ENCODE data around the gene SLC23A3. TPM values are rescaled to one million over a fixed set of nuclear protein-coding genes. Genes with fewer than 3 reads are reported as not detected.

SLC23A3 gene
- total and polyA plus RNA-seq, 9 of the 15 experiments (the other 6 are each of a cell fraction or from before 2014, with no cell fraction given), result 0.06 to 0.64 (median 0.16) TPM

DNA sequence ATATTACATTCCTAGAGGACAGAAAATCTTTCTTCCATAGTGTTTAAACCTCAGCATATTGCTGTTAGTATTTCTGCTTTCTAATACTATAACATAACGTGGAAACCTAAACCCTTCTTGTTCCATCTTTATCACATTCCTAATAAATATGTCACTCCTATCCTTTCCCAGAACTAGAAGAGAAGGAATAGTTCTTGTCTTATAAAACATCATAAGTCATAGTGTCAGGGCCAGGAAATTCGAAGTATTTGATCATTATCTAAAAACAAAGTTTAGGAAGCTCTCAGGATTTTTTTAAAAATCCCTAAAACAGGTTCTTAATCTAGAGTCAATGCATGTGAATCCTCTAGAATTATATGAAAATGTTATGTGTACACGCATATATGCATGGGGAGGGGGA, 11.2 kb downstream of the SLC23A3 start:
- Histone ChIP-seq H4K20me1 (replicated peaks; ENCODE audit: control insufficient read depth, insufficient read depth, low read length) (no peaks in the 10 kb centered on the region; the same call in 1 of the 2 replicates), H3K36me3 (ENCODE audit: control insufficient read depth, insufficient read depth, low read length) (0 out of 3 replicates have a peak, but pooled peaks cover 9% of the 10 kb centered on the region), H2AFZ (ENCODE audit: low read depth, low read length) (no peak overlapping the region), H3K9ac (ENCODE audit: insufficient read depth in 1 of 2, low read depth in 2 of 2, low read length in 2 of 2) (no peak overlapping the region), H3K9me1 (ENCODE audit: control insufficient read depth, insufficient read depth, low read length) (no peaks in the 10 kb centered on the region), H3K9me3 (replicated peaks; ENCODE audit: control insufficient read depth, insufficient read depth, low read depth, low read length) (no peaks in the 10 kb centered on the region), H3K4me2 (ENCODE audit: insufficient read depth, low read length) (no peak overlapping the region), H3K27ac (ENCODE audit: extremely low read depth, low read depth, low read length) (no peak overlapping the region), H3K27me3 (ENCODE audit: control insufficient read depth in 2 of 2, insufficient read depth in 2 of 2, low read length in 2 of 2) (no peaks in the 10 kb centered on the region), H3K4me1 (replicated peaks in 1 of 2; ENCODE audit: control insufficient read depth in 2 of 2, insufficient read depth in 2 of 2, low read length in 2 of 2) (peaks cover 8 to 13% of the 10 kb centered on the region in 2 experiments; a peak in 4 of 5 replicates), H3K4me3 (no peak overlapping the region), H3K79me2 (ENCODE audit: control insufficient read depth, insufficient read depth, low read length) (no peaks in the 10 kb centered on the region; the same call in 2 of the 3 replicates)
- FAIRE-seq (no peak), DNase-seq (ENCODE audit: extremely low read depth in 1 of 4, low spot score in 3 of 4) (no peak), ATAC-seq (no peak)
- intact Hi-C loops (cut with micrococcal nuclease) (loop anchor here (10.0 kb wide), 1 partner anchor 304 kb away; the partner anchor contains the start of gene WNT6), in situ Hi-C loops (cut with MboI) (loop anchor here (5.0 to 10.0 kb wide), 2 partner anchors 101 to 134 kb away; no protein-coding TSS in a partner anchor)
- CTCF ChIA-PET (ENCODE audit: low intra/inter-chr PET ratio), result interaction anchor here (1.5 kb wide), 1 partner anchor 137 kb away, joined by 8 read pairs; no protein-coding TSS in a partner anchor
- no TSS peak for BruUV-seq (replicated peaks)
- 43% methylated on average over 3 of the region's 3 CpGs for WGBS (ENCODE audit: insufficient coverage, low coverage, missing lambda C conversion rate)
- POLR2A ChIA-PET, result no interaction called here
- TF ChIP-seq CAMTA2 (CRISPR knock-in tag; conservative IDR thresholded peaks at IDR 0.05) (no peak), HNRNPUL1 (IDR thresholded peaks at IDR 0.05; ENCODE audit: low read length) (no peak), STAG1 (CRISPR knock-in tag; IDR thresholded peaks at IDR 0.05; ENCODE audit: borderline replicate concordance) (no peak), TCF3 (CRISPR knock-in tag; IDR thresholded peaks at IDR 0.05) (no peak), ZSCAN32 (CRISPR knock-in tag; IDR thresholded peaks at IDR 0.05) (no peak), MAFF (IDR thresholded peaks at IDR 0.05; ENCODE audit: low read length) (no peak), ZNF445 (CRISPR knock-in tag; IDR thresholded peaks at IDR 0.05; ENCODE audit: low read depth) (no peak), FOXJ3 (CRISPR knock-in tag; IDR thresholded peaks at IDR 0.05) (no peak)
- TF ChIP-seq, protein P1, sequence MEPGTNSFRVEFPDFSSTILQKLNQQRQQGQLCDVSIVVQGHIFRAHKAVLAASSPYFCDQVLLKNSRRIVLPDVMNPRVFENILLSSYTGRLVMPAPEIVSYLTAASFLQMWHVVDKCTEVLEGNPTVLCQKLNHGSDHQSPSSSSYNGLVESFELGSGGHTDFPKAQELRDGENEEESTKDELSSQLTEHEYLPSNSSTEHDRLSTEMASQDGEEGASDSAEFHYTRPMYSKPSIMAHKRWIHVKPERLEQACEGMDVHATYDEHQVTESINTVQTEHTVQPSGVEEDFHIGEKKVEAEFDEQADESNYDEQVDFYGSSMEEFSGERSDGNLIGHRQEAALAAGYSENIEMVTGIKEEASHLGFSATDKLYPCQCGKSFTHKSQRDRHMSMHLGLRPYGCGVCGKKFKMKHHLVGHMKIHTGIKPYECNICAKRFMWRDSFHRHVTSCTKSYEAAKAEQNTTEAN (CRISPR knock-in tag; IDR thresholded peaks at IDR 0.05), result no peak
- TF ChIP-seq, protein P2, sequence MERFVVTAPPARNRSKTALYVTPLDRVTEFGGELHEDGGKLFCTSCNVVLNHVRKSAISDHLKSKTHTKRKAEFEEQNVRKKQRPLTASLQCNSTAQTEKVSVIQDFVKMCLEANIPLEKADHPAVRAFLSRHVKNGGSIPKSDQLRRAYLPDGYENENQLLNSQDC (CRISPR knock-in tag; IDR thresholded peaks at IDR 0.05), result no peak
- TF ChIP-seq, protein P3, sequence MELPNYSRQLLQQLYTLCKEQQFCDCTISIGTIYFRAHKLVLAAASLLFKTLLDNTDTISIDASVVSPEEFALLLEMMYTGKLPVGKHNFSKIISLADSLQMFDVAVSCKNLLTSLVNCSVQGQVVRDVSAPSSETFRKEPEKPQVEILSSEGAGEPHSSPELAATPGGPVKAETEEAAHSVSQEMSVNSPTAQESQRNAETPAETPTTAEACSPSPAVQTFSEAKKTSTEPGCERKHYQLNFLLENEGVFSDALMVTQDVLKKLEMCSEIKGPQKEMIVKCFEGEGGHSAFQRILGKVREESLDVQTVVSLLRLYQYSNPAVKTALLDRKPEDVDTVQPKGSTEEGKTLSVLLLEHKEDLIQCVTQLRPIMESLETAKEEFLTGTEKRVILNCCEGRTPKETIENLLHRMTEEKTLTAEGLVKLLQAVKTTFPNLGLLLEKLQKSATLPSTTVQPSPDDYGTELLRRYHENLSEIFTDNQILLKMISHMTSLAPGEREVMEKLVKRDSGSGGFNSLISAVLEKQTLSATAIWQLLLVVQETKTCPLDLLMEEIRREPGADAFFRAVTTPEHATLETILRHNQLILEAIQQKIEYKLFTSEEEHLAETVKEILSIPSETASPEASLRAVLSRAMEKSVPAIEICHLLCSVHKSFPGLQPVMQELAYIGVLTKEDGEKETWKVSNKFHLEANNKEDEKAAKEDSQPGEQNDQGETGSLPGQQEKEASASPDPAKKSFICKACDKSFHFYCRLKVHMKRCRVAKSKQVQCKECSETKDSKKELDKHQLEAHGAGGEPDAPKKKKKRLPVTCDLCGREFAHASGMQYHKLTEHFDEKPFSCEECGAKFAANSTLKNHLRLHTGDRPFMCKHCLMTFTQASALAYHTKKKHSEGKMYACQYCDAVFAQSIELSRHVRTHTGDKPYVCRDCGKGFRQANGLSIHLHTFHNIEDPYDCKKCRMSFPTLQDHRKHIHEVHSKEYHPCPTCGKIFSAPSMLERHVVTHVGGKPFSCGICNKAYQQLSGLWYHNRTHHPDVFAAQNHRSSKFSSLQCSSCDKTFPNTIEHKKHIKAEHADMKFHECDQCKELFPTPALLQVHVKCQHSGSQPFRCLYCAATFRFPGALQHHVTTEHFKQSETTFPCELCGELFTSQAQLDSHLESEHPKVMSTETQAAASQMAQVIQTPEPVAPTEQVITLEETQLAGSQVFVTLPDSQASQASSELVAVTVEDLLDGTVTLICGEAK (IDR thresholded peaks at IDR 0.05), result no peak
- TF ChIP-seq, protein P3 (CRISPR knock-in tag; IDR thresholded peaks at IDR 0.05), result no peak
